ENCODE results near the gene DPP9. TPM values are rescaled to one million over a fixed set of nuclear protein-coding genes. Genes with fewer than 3 reads are reported as not detected.

Gene DPP9
- total and polyA plus RNA-seq, 2 of the 4 experiments (the other 2 are of a cell fraction) = 12.4 to 33.0 TPM

GRCh38 chr19:4745986-4746385 is 22.3 kb upstream of the DPP9 start:
- H4K5ac ChIP-seq (ENCODE audit: low read depth, low read length) = no peak overlapping the region
- H4K91ac ChIP-seq (ENCODE audit: insufficient read depth, low read depth, low read length) = no peak overlapping the region
- no peak overlapping the region for H2AFZ ChIP-seq (replicated peaks; ENCODE audit: low read length, poor library complexity)
- H3K56ac ChIP-seq (ENCODE audit: extremely low read depth, insufficient read depth, low read length) = no peak overlapping the region
- no peaks in the 10 kb centered on the region for H3K36me3 ChIP-seq (ENCODE audit: control insufficient read depth, insufficient read depth, low read length)
- ATAC-seq (ENCODE audit: low read depth) (no peak), DNase-seq (no peak)
- no peaks in the 10 kb centered on the region for H3K9me3 ChIP-seq (ENCODE audit: control insufficient read depth, insufficient read depth, low read length)
- H3K27ac ChIP-seq (ENCODE audit: insufficient read depth, low read length) = no peak overlapping the region
- intact Hi-C loops (cut with micrococcal nuclease) (no loop called here), in situ Hi-C loops (cut with MboI; ENCODE audit: low sequenced_read_pairs) (no loop called here), dilution Hi-C loops (cut with HindIII; ENCODE audit: low sequenced_read_pairs, unreplicated experiment) (no loop called here)
- WGBS, 2 experiments (ENCODE audit: extremely low coverage in 2 of 2, insufficient read length in 1 of 2) = 90% methylated on average over 5 of the region's 8 CpGs; no CpG with 5 or more reads in 1 of the 2 experiments
- H4K8ac ChIP-seq (ENCODE audit: low read depth in 2 of 2, low read length in 2 of 2) = no peak overlapping the region
- H3K27me3 ChIP-seq (ENCODE audit: control insufficient read depth, insufficient read depth, low read length) = peaks cover 13% of the 10 kb centered on the region
- H2AK9ac ChIP-seq (replicated peaks; ENCODE audit: low read depth, low read length, poor library complexity) = no peak overlapping the region
- H3K4me2 ChIP-seq (ENCODE audit: low read depth, low read length) = no peak overlapping the region
- no peaks in the 10 kb centered on the region for H4K20me1 ChIP-seq (ENCODE audit: insufficient read depth, low read length)
- H3K4ac ChIP-seq (ENCODE audit: low read depth, low read length) = no peak overlapping the region
- H3K14ac ChIP-seq (replicated peaks; ENCODE audit: low read depth, low read length) = no peak overlapping the region
- POLR2A ChIA-PET (ENCODE audit: unreplicated experiment) = no interaction called here
- TF ChIP-seq MXI1 (IDR thresholded peaks at IDR 0.05; ENCODE audit: borderline replicate concordance, low read depth, low read length) = no peak
- TF ChIP-seq MAZ (IDR thresholded peaks at IDR 0.05; ENCODE audit: borderline replicate concordance, low read depth, low read length) = no peak
- TF ChIP-seq ELK1 (IDR thresholded peaks at IDR 0.05; ENCODE audit: borderline replicate concordance, low read depth, low read length) = no peak
- TF ChIP-seq USF2 (IDR thresholded peaks at IDR 0.05; ENCODE audit: low read depth, low read length) = no peak
- no peak for TF ChIP-seq FOS (IDR thresholded peaks at IDR 0.05; ENCODE audit: low read depth, low read length)
- TF ChIP-seq CTCF (conservative IDR thresholded peaks at IDR 0.05; ENCODE audit: low read depth, low read length) = no peak
- TF ChIP-seq CEBPB (IDR thresholded peaks at IDR 0.05; ENCODE audit: low read depth, low read length) = no peak
- no peak for TF ChIP-seq RCOR1 (IDR thresholded peaks at IDR 0.05; ENCODE audit: insufficient replicate concordance, low read length)
- no peak for TF ChIP-seq NFE2L2 (IDR thresholded peaks at IDR 0.05; ENCODE audit: low read depth, low read length)
- TF ChIP-seq CHD1 (IDR thresholded peaks at IDR 0.05; ENCODE audit: low read depth, low read length) = no peak
- TF ChIP-seq RAD21 (IDR thresholded peaks at IDR 0.05; ENCODE audit: low read length) = no peak
- no peak for TF ChIP-seq MAFK (IDR thresholded peaks at IDR 0.05; ENCODE audit: low read depth, low read length)
- TF ChIP-seq RFX5 (IDR thresholded peaks at IDR 0.05; ENCODE audit: low read depth, low read length) = no peak
- TF ChIP-seq POLR2A (IDR thresholded peaks at IDR 0.05; ENCODE audit: low read depth, low read length) = no peak
- TF ChIP-seq BHLHE40 (IDR thresholded peaks at IDR 0.05; ENCODE audit: low read depth, low read length) = no peak
- TF ChIP-seq SMC3 (IDR thresholded peaks at IDR 0.05; ENCODE audit: low read depth, low read length) = no peak
- no peak overlapping the region for H3K23ac ChIP-seq (ENCODE audit: low read depth, low read length)
- H3K4me3 ChIP-seq (ENCODE audit: insufficient read depth, low read depth, low read length) = no peak overlapping the region
- H3K9ac ChIP-seq (ENCODE audit: low read depth, low read length) = no peak overlapping the region
- no peaks in the 10 kb centered on the region for H3K79me1 ChIP-seq (ENCODE audit: low read depth in 1 of 2, low read length in 2 of 2)
- CTCF ChIA-PET = no interaction called here
- no peak overlapping the region for H2BK20ac ChIP-seq (ENCODE audit: low read depth, low read length)
- BruUV-seq (replicated peaks) = no TSS peak
- no peak overlapping the region for H2AK5ac ChIP-seq (ENCODE audit: low read depth, low read length)
- H2BK15ac ChIP-seq (ENCODE audit: low read depth, low read length) = no peak overlapping the region
- no peak overlapping the region for H2BK5ac ChIP-seq (ENCODE audit: low read depth, low read length, poor library complexity, severe bottlenecking)
- peaks cover 2% of the 10 kb centered on the region; the same call in 1 of the 2 replicates for H3K4me1 ChIP-seq (ENCODE audit: control insufficient read depth, insufficient read depth, low read length)
- H3K18ac ChIP-seq (ENCODE audit: low read depth, low read length) = no peak overlapping the region
- no peaks in the 10 kb centered on the region for H3K9me1 ChIP-seq (ENCODE audit: insufficient read depth, low read length)
- H2BK120ac ChIP-seq (ENCODE audit: low read depth, low read length) = no peak overlapping the region

All from IMR-90 (cell line).